Measurements from ENCODE around the gene GLB1L. TPM values are rescaled to one million over a fixed set of nuclear protein-coding genes. Genes with fewer than 3 reads are reported as not detected.

Gene GLB1L
- total and polyA plus RNA-seq, 2 of the 8 experiments (the other 6 are each of a cell fraction or from before 2014, with no cell fraction given) = 3.7 to 4.0 TPM

- Histone ChIP-seq H3K36me3 (ENCODE audit: control insufficient read depth in 2 of 4, insufficient read depth in 4 of 4, low read length in 3 of 4) (peaks cover 0 to 9% (median 5%) of the 10 kb centered on the region in 4 experiments; a peak in 5 of 8 replicates), H2BK12ac (ENCODE audit: low read depth, low read length) (no peak overlapping the region), H3K4me3 (ENCODE audit: extremely low read depth in 1 of 4, insufficient read depth in 2 of 4, low read depth in 3 of 4, low read length in 4 of 4) (no peak overlapping the region), H3K14ac (ENCODE audit: insufficient read length) (no peak overlapping the region), H4K20me1 (replicated peaks in 1 of 2; ENCODE audit: control insufficient read depth in 1 of 2, insufficient read depth in 2 of 2, low read length in 2 of 2) (no peaks in the 10 kb centered on the region), H2BK20ac (ENCODE audit: low read length) (0 out of 2 replicates have a peak overlapping the region, but pooled peaks have one; percentile 3), H3K18ac (ENCODE audit: extremely low read depth, low read length) (no peak overlapping the region), H3K27ac (ENCODE audit: low read depth, low read length) (0 out of 2 replicates have a peak overlapping the region, but pooled peaks have one; percentile 3), H3K9ac (replicated peaks in 1 of 4; ENCODE audit: extremely low read depth in 1 of 4, low read depth in 3 of 4, low read length in 3 of 4) (peak overlapping the region in 2 of 4 experiments; percentile 19 to 26; a peak in 3 of 7 replicates), H2AK5ac (ENCODE audit: low read depth, low read length) (no peak overlapping the region), H3K23me2 (ENCODE audit: low read depth, low read length) (peaks cover 25% of the 10 kb centered on the region), H4K91ac (replicated peaks; ENCODE audit: insufficient read length, low read length) (no peak overlapping the region), H3K27me3 (replicated peaks in 1 of 4; ENCODE audit: control insufficient read depth in 3 of 4, extremely low read depth in 1 of 4, insufficient read depth in 3 of 4, low read length in 3 of 4) (peaks cover 2 to 25% (median 17%) of the 10 kb centered on the region in 4 experiments), H4K5ac (ENCODE audit: insufficient read length, low read depth, low read length) (no peak overlapping the region), H3K9me3 (ENCODE audit: insufficient read depth in 2 of 2, low read depth in 1 of 2, low read length in 1 of 2) (no peaks in the 10 kb centered on the region), H3K79me1 (ENCODE audit: low read depth, low read length) (peaks cover 8% of the 10 kb centered on the region; the same call in 1 of the 2 replicates), H3K79me2 (ENCODE audit: control insufficient read depth in 1 of 2, insufficient read depth in 2 of 2, low read length in 2 of 2) (peaks cover 0 to 5% of the 10 kb centered on the region in 2 experiments; a peak in 1 of 4 replicates), H2BK5ac (ENCODE audit: low read depth, low read length) (no peak overlapping the region), H4K8ac (ENCODE audit: extremely low read depth, insufficient read depth, low read length) (no peak overlapping the region), H2BK15ac (ENCODE audit: low read length) (no peak overlapping the region), H2AFZ (ENCODE audit: low read length) (no peak overlapping the region), H3K4me1 (replicated peaks in 1 of 4; ENCODE audit: control insufficient read depth in 3 of 4, insufficient read depth in 4 of 4, low read length in 3 of 4) (peaks cover 5 to 17% (median 12%) of the 10 kb centered on the region in 4 experiments), H3K23ac (ENCODE audit: insufficient read length) (no peak overlapping the region), H3K4me2 (ENCODE audit: insufficient read depth in 1 of 2, low read depth in 2 of 2, low read length in 2 of 2) (peak overlapping the region in 1 of 2 experiments; percentile 20; a peak in 1 of 4 replicates), H3K4ac (replicated peaks; ENCODE audit: insufficient read length, low read depth, low read length) (no peak overlapping the region), H3K56ac (replicated peaks; ENCODE audit: insufficient read length, low read depth, low read length) (no peak overlapping the region), H2BK120ac (replicated peaks; ENCODE audit: low read depth, low read length) (no peak overlapping the region)
- DNase-seq (ENCODE audit: low read depth in 1 of 2, low spot score in 2 of 2) (no peak), FAIRE-seq (no peak)
- POLR2A ChIA-PET (ENCODE audit: partially characterized antibody) = interaction anchor here (0.7 to 14.9 kb wide), 16 partner anchors 9 to 269 kb away, joined by 3 to 190 read pairs (median 4); partner anchors contain the start of genes ABCB6, ANKZF1, ATG9A and DNAJB2
- TF ChIP-seq RFX5 (IDR thresholded peaks at IDR 0.05; ENCODE audit: borderline replicate concordance, low read depth, low read length) (no peak), POLR2A (IDR thresholded peaks at IDR 0.05; ENCODE audit: control extremely low read depth in 1 of 2, low read depth in 2 of 2, low read length in 2 of 2) (0 out of 3 replicates have a peak, but pooled peaks of 1 of the 2 experiments have one; percentile 37), ATF3 (IDR thresholded peaks at IDR 0.05; ENCODE audit: insufficient read depth, low read depth, low read length) (no peak), BCL11A (IDR thresholded peaks at IDR 0.05; ENCODE audit: low read depth in 2 of 2, low read length in 2 of 2) (no peak), RBBP5 (IDR thresholded peaks at IDR 0.05; ENCODE audit: borderline replicate concordance, low read depth, low read length) (0 out of 2 replicates have a peak, but pooled peaks have one; percentile 47), CREB1 (IDR thresholded peaks at IDR 0.05) (0 out of 2 replicates have a peak, but pooled peaks have one; percentile 37), CTBP2 (IDR thresholded peaks at IDR 0.05; ENCODE audit: borderline replicate concordance, insufficient read depth, insufficient read length, low read length) (no peak)
- 81% methylated on average over 7 of the region's 7 CpGs; no CpG with 5 or more reads in 1 of the 2 experiments for WGBS, 2 experiments (ENCODE audit: extremely low coverage in 1 of 2, insufficient coverage in 1 of 2, insufficient read length in 1 of 2, insufficient replicate concordance in 2 of 2, low coverage in 1 of 2, low lambda C conversion rate in 2 of 2, missing lambda C conversion rate in 1 of 2)
- CTCF ChIA-PET (ENCODE audit: partially characterized antibody) = interaction anchor here (0.7 to 6.6 kb wide), 16 partner anchors 11 to 246 kb away, joined by 3 to 118 read pairs (median 4); partner anchors contain the start of genes DNAJB2 and ZFAND2B
Measured at GRCh38 chr2:219249203-219249980, 4.1 kb upstream of the GLB1L start.
